ENCODE data around the gene TMPRSS3.
"Not testable (repeated sequence)": the region's sequence is repeated elsewhere in the genome, so short reads cannot be mapped to it uniquely, and the experiment has no call there.

Gene TMPRSS3

GRCh38 chr21:42408718-42409117 lies 12.9 kb upstream of the TMPRSS3 start:
- DNase-seq (ENCODE audit: low read depth, low spot score): not testable (repeated sequence)

GRCh38 chr21:42407476-42407875 lies 11.6 kb upstream of the TMPRSS3 start:
- no peak for DNase-seq (ENCODE audit: low read depth, low spot score)

GRCh38 chr21:42406866-42407265 lies 11.0 kb upstream of the TMPRSS3 start:
- DNase-seq (ENCODE audit: low read depth, low spot score): no peak

- no peak for DNase-seq (ENCODE audit: low read depth, low spot score)
Measured at GRCh38 chr21:42406201-42406621, 10.4 kb upstream of the TMPRSS3 start.

- no peak for DNase-seq (ENCODE audit: low read depth, low spot score)
Measured at GRCh38 chr21:42405064-42406013, 9.5 kb upstream of the TMPRSS3 start.

- DNase-seq (ENCODE audit: low read depth, low spot score): no peak
Measured at GRCh38 chr21:42404539-42404938, 8.7 kb upstream of the TMPRSS3 start.

GRCh38 chr21:42403611-42404231 lies 7.9 kb upstream of the TMPRSS3 start, which contains the start of gene UBASH3A:
Gene UBASH3A (plus strand): TSS chr21:42403902. CDS start chr21:42403946, 44 bp downstream.
- DNase-seq (ENCODE audit: low read depth, low spot score): no peak

GRCh38 chr21:42401820-42402251 lies 6.0 kb upstream of the TMPRSS3 start:
- no peak for DNase-seq (ENCODE audit: low read depth, low spot score)

- DNase-seq (ENCODE audit: low read depth, low spot score): no peak
Measured at GRCh38 chr21:42401154-42401553, 5.3 kb upstream of the TMPRSS3 start.

GRCh38 chr21:42400525-42400924 lies 4.7 kb upstream of the TMPRSS3 start:
- DNase-seq (ENCODE audit: low read depth, low spot score): no peak

- no peak for DNase-seq (ENCODE audit: low read depth, low spot score)
Measured at GRCh38 chr21:42398436-42399028, 2.7 kb upstream of the TMPRSS3 start.

- DNase-seq (ENCODE audit: low read depth, low spot score): no peak
Measured at GRCh38 chr21:42397746-42398394, 2.0 kb upstream of the TMPRSS3 start.

GRCh38 chr21:42396799-42397745 lies 1.2 kb upstream of the TMPRSS3 start:
- no peak for DNase-seq (ENCODE audit: low read depth, low spot score)

- DNase-seq (ENCODE audit: low read depth, low spot score): no peak
Measured at GRCh38 chr21:42395302-42395701, 550 bp downstream of the TMPRSS3 start.

- DNase-seq (ENCODE audit: low read depth, low spot score): no peak
Measured at GRCh38 chr21:42393443-42393950, 2.4 kb downstream of the TMPRSS3 start.

- DNase-seq (ENCODE audit: low read depth, low spot score): no peak
Measured at GRCh38 chr21:42392731-42393442, 3.0 kb downstream of the TMPRSS3 start.

- no peak for DNase-seq (ENCODE audit: low read depth, low spot score)
Measured at GRCh38 chr21:42391297-42391696, 4.6 kb downstream of the TMPRSS3 start.

- no peak for DNase-seq (ENCODE audit: low read depth, low spot score)
Measured at GRCh38 chr21:42390696-42391095, 5.2 kb downstream of the TMPRSS3 start.

GRCh38 chr21:42390193-42390592 lies 5.7 kb downstream of the TMPRSS3 start:
- no peak for DNase-seq (ENCODE audit: low read depth, low spot score)

- no peak for DNase-seq (ENCODE audit: low read depth, low spot score)
Measured at GRCh38 chr21:42389449-42389835, 6.4 kb downstream of the TMPRSS3 start.

All from ELF-1 (cell line).